Panc1 (cell line): Measurements from ENCODE around the gene C1orf210.

Source experiments
- POLR2AphosphoS5 ChIP-seq: IDR thresholded peaks from 2 replicates; pipeline ENCODE4 v1.6.1; 2012; ENCODE audit warnings: mild to moderate bottlenecking, low read depth, low read length, moderate library complexity
- TF ChIP-seq, protein P1 (sequence below): fragments of 450-650 bp; IDR thresholded peaks from 2 replicates; pipeline ENCODE4 v1.5.1; 2017; ENCODE audit warnings: mild to moderate bottlenecking

DNA sequence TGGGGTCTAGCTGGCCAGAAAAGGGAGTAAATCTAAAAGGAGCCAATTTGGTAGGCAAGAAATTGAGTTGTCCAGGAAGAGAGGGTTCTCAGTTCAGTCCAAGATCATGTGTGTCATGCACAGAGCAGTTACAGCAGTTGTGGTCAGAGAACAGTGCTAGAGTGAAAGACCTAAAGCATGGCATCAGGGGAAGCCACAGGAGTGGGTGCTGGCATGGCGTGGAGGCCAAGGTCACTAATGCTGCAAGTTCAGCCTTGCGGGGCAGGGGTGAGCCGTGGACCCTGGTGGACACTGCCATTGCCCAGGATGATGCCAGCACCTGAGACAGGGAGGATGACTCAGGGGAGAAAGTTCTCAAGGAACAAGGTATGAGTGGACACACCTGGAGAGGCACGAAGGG lies 32.2 kb downstream of the C1orf210 start:
- TF ChIP-seq, protein P1, sequence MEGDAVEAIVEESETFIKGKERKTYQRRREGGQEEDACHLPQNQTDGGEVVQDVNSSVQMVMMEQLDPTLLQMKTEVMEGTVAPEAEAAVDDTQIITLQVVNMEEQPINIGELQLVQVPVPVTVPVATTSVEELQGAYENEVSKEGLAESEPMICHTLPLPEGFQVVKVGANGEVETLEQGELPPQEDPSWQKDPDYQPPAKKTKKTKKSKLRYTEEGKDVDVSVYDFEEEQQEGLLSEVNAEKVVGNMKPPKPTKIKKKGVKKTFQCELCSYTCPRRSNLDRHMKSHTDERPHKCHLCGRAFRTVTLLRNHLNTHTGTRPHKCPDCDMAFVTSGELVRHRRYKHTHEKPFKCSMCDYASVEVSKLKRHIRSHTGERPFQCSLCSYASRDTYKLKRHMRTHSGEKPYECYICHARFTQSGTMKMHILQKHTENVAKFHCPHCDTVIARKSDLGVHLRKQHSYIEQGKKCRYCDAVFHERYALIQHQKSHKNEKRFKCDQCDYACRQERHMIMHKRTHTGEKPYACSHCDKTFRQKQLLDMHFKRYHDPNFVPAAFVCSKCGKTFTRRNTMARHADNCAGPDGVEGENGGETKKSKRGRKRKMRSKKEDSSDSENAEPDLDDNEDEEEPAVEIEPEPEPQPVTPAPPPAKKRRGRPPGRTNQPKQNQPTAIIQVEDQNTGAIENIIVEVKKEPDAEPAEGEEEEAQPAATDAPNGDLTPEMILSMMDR, result no peak
- no peak for TF ChIP-seq POLR2AphosphoS5
